GM19372 (cell line): ENCODE data around the gene PALM.
A peak's percentile ranks its signal among the peaks of the same experiment; 100 is the strongest.
"Not testable (repeated sequence)": the region's sequence is repeated elsewhere in the genome, so short reads cannot be mapped to it uniquely, and the experiment has no call there.

Source experiments
- ATAC-seq: cut with Tn5 transposase; IDR thresholded peaks from one replicate; pipeline ENCODE4 v1.9.1; 2021; ENCODE audit warnings: mild to moderate bottlenecking, low read depth, moderate library complexity; ENCODE audit not compliant: unreplicated experiment

The PALM gene

GRCh38 chr19:708154-709143 lies at the start of gene PALM:
Gene PALM (plus strand): TSS chr19:708935. CDS start chr19:709147, 212 bp downstream.
- no peak for ATAC-seq

- ATAC-seq, result no peak
These were observed 47.8 kb upstream of the PALM start for GRCh38 chr19:660793-661426.

GRCh38 chr19:661427-662196 lies 47.1 kb upstream of the PALM start:
- no peak for ATAC-seq

GRCh38 chr19:662207-662961 lies 46.4 kb upstream of the PALM start:
- ATAC-seq, result peak; percentile 8

DNA sequence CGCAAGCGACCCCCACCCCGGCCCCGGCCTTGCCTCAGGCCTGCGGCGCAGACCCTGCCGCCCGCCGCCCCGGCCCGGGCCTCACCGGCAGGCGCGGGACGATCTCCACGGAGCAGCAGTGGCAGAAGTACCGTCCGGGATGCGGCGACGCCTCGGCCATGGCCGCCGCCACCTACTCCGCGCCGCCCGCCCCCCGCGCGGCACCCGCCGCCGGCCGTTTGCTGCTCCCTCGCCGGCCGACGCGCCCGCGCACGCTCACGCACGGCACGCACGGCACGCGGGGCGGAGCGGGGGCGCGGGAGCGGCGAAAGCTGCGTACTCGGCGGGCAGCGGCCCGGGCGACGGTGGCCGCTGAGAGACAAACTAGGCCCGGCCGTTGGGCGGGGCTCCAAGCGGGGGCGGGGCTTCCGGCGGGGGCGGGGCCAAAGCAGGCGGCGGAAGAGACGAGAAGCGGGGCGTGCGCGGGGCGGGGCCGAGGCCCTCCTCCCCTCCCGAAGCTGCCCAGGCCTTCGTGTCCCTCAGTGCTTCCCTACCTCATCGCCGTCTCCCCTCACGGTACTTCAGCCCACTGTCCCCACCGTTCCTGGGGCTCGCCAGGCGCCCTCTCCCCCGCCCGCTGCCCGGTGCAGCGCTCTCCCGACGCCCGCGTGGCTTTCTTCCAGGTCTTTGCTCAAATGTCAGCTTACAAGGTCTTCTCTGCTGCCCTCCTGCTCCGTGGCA lies 45.6 kb upstream of the PALM start, which contains the start of gene RNF126:
RNF126 (minus strand) TSS at position 253 of the 720 bp plus-strand sequence; CDS start at position 160, 93 bp downstream.
- ATAC-seq, result peak; percentile 66

GRCh38 chr19:663682-664117 lies 45.0 kb upstream of the PALM start:
- ATAC-seq, result no peak

DNA sequence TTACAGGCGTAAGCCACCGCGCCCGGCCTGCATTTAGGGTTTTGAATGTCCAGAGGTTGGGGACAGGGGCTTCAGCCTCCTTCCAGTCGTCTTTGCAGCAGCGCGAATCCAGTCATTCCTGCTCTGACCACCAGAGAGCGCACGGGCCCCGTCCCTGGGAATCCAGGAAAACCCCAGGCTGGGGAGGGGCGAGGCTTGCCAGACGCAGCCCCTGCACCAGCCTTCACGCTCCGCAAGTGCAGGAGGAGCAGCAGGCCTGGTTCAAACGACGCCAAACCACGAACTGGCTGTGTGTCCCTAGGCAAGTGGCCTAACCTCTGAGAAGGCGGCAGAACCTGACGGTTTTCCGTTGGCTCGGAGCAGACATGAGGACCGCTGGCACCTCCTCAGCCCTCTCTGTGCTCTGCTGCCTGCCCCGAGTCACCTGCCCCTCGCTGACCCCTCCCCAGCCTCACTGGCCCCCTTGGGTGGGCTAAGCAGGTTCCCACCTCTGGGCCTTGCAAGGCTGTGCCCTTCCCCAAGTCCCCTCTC lies 43.8 kb upstream of the PALM start:
- no peak for ATAC-seq

GRCh38 chr19:666985-667573 lies 41.7 kb upstream of the PALM start:
- not testable (repeated sequence) for ATAC-seq

- ATAC-seq, result not testable (repeated sequence)
These were observed 39.9 kb upstream of the PALM start for GRCh38 chr19:668675-669434.

- no peak for ATAC-seq
These were observed 38.1 kb upstream of the PALM start for GRCh38 chr19:670609-671075.

GRCh38 chr19:674282-675151 lies 34.2 kb upstream of the PALM start:
- no peak for ATAC-seq

- ATAC-seq, result no peak
These were observed 32.8 kb upstream of the PALM start for GRCh38 chr19:676007-676338.

DNA sequence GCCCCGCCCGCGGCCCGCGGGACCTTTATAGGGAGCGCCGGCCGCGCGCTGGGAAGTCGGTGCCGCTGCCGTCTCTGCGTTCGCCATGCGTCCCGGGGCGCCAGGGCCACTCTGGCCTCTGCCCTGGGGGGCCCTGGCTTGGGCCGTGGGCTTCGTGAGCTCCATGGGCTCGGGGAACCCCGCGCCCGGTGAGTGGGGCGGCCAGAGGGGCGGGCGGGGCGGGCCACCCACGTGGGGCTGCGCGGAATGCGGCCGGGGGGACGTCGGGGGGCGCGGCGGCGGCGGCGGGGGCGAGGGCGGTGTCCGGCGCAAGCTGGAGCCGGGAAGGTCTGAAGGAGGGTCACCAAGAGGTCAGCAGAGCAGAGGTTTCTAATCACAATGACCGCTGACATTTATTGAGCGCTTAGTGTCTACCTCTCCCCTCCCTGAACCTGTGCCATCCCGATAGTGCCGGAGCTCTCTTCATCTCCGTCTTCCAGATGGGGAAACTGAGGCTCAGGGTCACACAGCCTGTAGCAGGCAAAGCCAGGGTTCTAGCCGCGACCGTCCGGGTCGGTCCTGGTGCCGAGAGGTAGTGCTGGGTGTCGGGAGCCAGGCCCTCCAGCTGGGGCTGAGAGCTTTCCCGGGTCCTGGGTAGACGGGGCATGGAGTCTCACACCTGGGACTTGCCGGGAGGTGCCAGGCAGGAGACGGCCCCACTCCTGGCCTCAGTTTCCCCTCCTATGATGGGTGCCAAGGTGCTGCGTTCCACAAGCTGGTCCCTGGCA lies 32.2 kb upstream of the PALM start, which contains the start of gene FSTL3:
FSTL3 (plus strand) TSS at position 54 of the 767 bp plus-strand sequence; CDS start at position 86, 32 bp downstream.
- ATAC-seq, result no peak

GRCh38 chr19:677201-677600 lies 31.5 kb upstream of the PALM start:
- no peak for ATAC-seq

DNA sequence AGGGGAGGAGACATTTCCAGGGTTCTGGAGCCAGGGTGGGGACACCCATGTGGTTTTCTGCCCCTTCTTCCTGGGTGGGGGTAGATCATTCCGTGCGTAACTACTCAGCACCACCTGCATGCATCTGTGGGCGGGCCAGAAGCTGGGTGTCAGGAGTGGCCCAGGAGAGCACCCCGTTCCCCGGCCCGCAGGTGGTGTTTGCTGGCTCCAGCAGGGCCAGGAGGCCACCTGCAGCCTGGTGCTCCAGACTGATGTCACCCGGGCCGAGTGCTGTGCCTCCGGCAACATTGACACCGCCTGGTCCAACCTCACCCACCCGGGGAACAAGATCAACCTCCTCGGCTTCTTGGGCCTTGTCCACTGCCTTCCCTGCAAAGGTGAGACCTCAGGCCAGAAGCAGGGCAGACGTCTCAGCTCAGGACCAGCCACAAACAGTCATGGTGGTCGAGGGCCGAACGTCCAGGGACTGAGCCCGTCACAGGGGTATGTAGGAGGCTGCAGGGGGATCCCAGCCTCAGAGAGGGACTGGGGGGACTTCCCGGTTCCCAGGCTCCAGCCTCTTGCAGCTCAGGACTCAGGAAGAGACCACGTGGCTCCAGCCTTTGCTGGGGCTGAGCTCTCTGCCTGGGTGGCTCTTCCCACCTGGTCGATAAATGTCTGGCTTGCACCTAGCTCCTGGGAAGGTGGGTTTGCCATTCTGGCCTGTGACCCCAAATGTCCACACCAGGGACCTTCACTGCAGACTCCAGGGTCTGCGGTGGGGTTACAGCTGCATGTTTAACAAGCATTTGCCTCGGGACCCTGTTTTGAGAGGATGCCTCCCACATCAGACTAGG lies 30.9 kb upstream of the PALM start:
- no peak for ATAC-seq
